ENCODE measurements around the gene SLC24A3.
A peak's percentile ranks its signal among the peaks of the same experiment; 100 is the strongest.

Gene SLC24A3

DNA sequence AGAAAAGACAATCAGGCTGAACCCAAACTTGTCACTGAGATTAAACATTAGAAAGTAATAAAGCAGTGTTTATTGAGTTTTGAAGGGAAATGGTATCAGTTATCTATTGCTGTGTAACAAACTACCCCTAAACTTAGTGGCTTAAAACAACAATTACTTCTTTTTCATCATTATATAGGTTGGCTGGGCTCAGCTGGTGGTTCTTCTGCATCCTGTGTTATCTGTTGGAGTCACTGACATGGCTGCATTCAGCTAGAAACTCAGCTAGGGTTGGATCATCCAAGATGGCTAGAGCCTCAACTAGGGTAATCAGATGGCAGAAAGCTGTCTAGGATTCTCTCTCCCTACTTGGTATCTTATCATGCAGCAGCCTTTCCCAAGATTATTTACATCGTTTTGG lies 533.1 kb downstream of the SLC24A3 start:
- TF ChIP-seq, protein P1, sequence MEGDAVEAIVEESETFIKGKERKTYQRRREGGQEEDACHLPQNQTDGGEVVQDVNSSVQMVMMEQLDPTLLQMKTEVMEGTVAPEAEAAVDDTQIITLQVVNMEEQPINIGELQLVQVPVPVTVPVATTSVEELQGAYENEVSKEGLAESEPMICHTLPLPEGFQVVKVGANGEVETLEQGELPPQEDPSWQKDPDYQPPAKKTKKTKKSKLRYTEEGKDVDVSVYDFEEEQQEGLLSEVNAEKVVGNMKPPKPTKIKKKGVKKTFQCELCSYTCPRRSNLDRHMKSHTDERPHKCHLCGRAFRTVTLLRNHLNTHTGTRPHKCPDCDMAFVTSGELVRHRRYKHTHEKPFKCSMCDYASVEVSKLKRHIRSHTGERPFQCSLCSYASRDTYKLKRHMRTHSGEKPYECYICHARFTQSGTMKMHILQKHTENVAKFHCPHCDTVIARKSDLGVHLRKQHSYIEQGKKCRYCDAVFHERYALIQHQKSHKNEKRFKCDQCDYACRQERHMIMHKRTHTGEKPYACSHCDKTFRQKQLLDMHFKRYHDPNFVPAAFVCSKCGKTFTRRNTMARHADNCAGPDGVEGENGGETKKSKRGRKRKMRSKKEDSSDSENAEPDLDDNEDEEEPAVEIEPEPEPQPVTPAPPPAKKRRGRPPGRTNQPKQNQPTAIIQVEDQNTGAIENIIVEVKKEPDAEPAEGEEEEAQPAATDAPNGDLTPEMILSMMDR (conservative IDR thresholded peaks at IDR 0.05; ENCODE audit: low read length) = no peak
- TF ChIP-seq EZH2phosphoT487 (IDR thresholded peaks at IDR 0.05; ENCODE audit: borderline replicate concordance) = no peak
- no peak overlapping the region for H3K9ac ChIP-seq (ENCODE audit: low read depth, low read length, poor library complexity, severe bottlenecking)

GRCh38 chr20:19746396-19746795 lies 534.0 kb downstream of the SLC24A3 start:
- H3K4me3 ChIP-seq (ENCODE audit: low read length, poor library complexity, severe bottlenecking) = no peak overlapping the region
- no peaks in the 10 kb centered on the region for H4K20me1 ChIP-seq (ENCODE audit: insufficient read depth, low read length, poor library complexity, severe bottlenecking)
- no peaks in the 10 kb centered on the region for H3K27me3 ChIP-seq (ENCODE audit: insufficient read depth, low read length, poor library complexity, severe bottlenecking)
- H3K79me2 ChIP-seq (ENCODE audit: insufficient read depth, low read length) = no peaks in the 10 kb centered on the region
- no peak overlapping the region for H2AFZ ChIP-seq (ENCODE audit: low read length)
- no peaks in the 10 kb centered on the region for H3K9me2 ChIP-seq (replicated peaks; ENCODE audit: low read depth, low read length)
- no peaks in the 10 kb centered on the region for H3K36me3 ChIP-seq (ENCODE audit: insufficient read depth, low read length)
- 0 out of 2 replicates have a peak, but pooled peaks cover 8% of the 10 kb centered on the region for H3K9me3 ChIP-seq (ENCODE audit: insufficient read depth, low read depth, low read length)
- H3K9ac ChIP-seq (ENCODE audit: low read depth, low read length, poor library complexity, severe bottlenecking) = no peak overlapping the region
- H3K4me2 ChIP-seq (ENCODE audit: low read depth, low read length, poor library complexity, severe bottlenecking) = no peak overlapping the region
- no peaks in the 10 kb centered on the region for H3F3A ChIP-seq (ENCODE audit: low read depth)
- peaks cover 43% of the 10 kb centered on the region for H3K4me1 ChIP-seq (ENCODE audit: insufficient read depth, low read length, poor library complexity, severe bottlenecking)
- TF ChIP-seq, protein P1 (conservative IDR thresholded peaks at IDR 0.05; ENCODE audit: low read length) = no peak
- TF ChIP-seq EZH2phosphoT487 (IDR thresholded peaks at IDR 0.05; ENCODE audit: borderline replicate concordance) = no peak

More for the DNA sequence above, 533.1 kb downstream of the SLC24A3 start:
- Histone ChIP-seq H3K79me2 (ENCODE audit: insufficient read depth, low read length) (no peaks in the 10 kb centered on the region), H3K27me3 (ENCODE audit: insufficient read depth, low read length, poor library complexity, severe bottlenecking) (no peaks in the 10 kb centered on the region), H4K20me1 (ENCODE audit: insufficient read depth, low read length, poor library complexity, severe bottlenecking) (no peaks in the 10 kb centered on the region), H2AFZ (ENCODE audit: low read length) (no peak overlapping the region), H3K4me3 (ENCODE audit: low read length, poor library complexity, severe bottlenecking) (no peak overlapping the region), H3K36me3 (ENCODE audit: insufficient read depth, low read length) (no peaks in the 10 kb centered on the region), H3K9me2 (replicated peaks; ENCODE audit: low read depth, low read length) (no peaks in the 10 kb centered on the region), H3K4me2 (ENCODE audit: low read depth, low read length, poor library complexity, severe bottlenecking) (no peak overlapping the region), H3K4me1 (ENCODE audit: insufficient read depth, low read length, poor library complexity, severe bottlenecking) (peaks cover 35% of the 10 kb centered on the region), H3K9me3 (ENCODE audit: insufficient read depth, low read depth, low read length) (0 out of 2 replicates have a peak, but pooled peaks cover 8% of the 10 kb centered on the region), H3F3A (ENCODE audit: low read depth) (no peaks in the 10 kb centered on the region)

DNA sequence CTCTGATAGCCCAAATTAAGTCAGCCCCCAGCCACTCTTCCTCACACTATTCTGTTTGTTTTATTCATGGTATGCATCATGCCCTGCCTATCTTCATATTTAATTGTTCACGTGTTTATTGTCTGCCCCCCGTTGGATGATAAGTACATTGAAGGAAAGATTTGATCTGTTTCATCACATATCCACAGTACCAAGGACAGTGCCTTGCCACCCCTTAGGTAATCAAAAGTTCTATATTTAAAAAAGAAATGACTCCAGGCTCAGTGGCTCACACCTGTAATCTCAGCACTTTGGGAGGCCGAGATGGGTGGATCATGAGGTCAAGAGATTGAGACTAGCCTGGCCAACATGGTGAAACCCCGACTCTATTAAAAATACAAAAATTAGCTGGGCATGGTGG lies 535.5 kb downstream of the SLC24A3 start:
- Histone ChIP-seq H3F3A (ENCODE audit: low read depth) (no peaks in the 10 kb centered on the region), H3K4me3 (ENCODE audit: low read length, poor library complexity, severe bottlenecking) (no peak overlapping the region), H3K27me3 (ENCODE audit: insufficient read depth, low read length, poor library complexity, severe bottlenecking) (no peaks in the 10 kb centered on the region), H3K9me2 (replicated peaks; ENCODE audit: low read depth, low read length) (no peaks in the 10 kb centered on the region), H3K4me1 (ENCODE audit: insufficient read depth, low read length, poor library complexity, severe bottlenecking) (peaks cover 31% of the 10 kb centered on the region), H3K9me3 (ENCODE audit: insufficient read depth, low read depth, low read length) (0 out of 2 replicates have a peak, but pooled peaks cover 8% of the 10 kb centered on the region), H3K9ac (ENCODE audit: low read depth, low read length, poor library complexity, severe bottlenecking) (no peak overlapping the region), H3K79me2 (ENCODE audit: insufficient read depth, low read length) (no peaks in the 10 kb centered on the region), H3K4me2 (ENCODE audit: low read depth, low read length, poor library complexity, severe bottlenecking) (no peak overlapping the region), H4K20me1 (ENCODE audit: insufficient read depth, low read length, poor library complexity, severe bottlenecking) (no peaks in the 10 kb centered on the region), H2AFZ (ENCODE audit: low read length) (no peak overlapping the region), H3K36me3 (ENCODE audit: insufficient read depth, low read length) (no peaks in the 10 kb centered on the region)
- TF ChIP-seq EZH2phosphoT487 (IDR thresholded peaks at IDR 0.05; ENCODE audit: borderline replicate concordance) = no peak
- TF ChIP-seq, protein P1 (conservative IDR thresholded peaks at IDR 0.05; ENCODE audit: low read length) = peak; percentile 43
